Astrocyte of the cerebellum (primary cell): ENCODE data around the gene NEK6.
"Not testable (repeated sequence)": the region's sequence is repeated elsewhere in the genome, so short reads cannot be mapped to it uniquely, and the experiment has no call there.

Source experiments
- DNase-seq: peaks from one replicate; pipeline ENCODE4 v3.0.0-alpha.2; 2011; ENCODE audit warnings: low read depth
- H3K4me3 ChIP-seq: 2 replicates; pipeline ENCODE4 v1.5.1; 2011; ENCODE audit warnings: mild to moderate bottlenecking, low read depth, low read length, moderate library complexity
- in situ Hi-C: cut with HindIII; loops from 2 replicates; pipeline ENCODE4 v1.10.0; 2017; ENCODE audit warnings: low sequenced_read_pairs
- TF ChIP-seq, protein P1 (sequence below): IDR thresholded peaks from 2 replicates; pipeline ENCODE4 v1.5.1; 2012; ENCODE audit warnings: low read length, low read depth, moderate library complexity, mild to moderate bottlenecking; ENCODE audit errors: missing control alignments

Gene NEK6

DNA sequence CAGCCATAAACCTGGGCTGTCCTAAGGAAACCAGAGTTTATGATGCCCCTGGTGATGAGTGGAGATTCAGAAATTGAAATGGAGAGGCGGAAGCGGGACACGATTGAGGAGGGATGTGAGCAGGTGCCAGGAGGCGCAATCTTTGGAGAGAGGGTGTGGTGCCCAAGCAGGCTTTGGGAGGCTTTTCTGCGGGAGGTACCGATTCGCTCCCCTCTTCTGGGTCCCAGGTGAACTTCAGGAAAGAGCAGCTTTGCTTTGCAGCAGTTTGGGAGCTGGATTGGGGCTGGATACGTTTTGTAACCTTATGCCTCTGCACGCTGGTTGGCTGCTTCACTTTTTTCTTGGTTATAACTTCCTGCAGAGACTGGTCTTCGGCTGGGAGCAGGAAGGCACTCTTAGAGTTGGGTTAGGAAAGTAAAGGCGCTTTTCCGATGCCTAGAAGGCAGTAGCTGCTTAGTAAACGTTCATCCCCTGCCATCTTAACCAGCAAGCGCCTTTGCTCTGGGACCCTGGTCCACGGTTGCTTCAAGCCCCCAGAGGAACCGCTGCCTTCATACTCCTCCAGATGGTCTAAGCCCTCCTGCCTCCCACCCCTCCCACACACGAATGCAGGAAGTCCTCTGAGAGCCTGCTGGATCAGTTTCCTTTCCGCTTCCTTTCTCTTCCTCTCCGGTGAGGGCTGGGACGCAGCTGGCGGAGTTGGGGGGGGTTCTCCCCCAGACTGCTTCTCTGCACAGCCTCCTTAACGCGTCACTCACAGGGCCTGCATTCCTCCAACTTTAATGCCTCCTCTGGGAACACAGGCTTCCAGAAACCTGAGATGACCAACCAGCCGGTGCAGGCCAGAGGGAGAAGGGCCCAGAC is 15.2 kb upstream of the NEK6 start:
- no peak overlapping the region for H3K4me3 ChIP-seq
- no peak for DNase-seq
- in situ Hi-C loops = no loop called here
- TF ChIP-seq, protein P1, sequence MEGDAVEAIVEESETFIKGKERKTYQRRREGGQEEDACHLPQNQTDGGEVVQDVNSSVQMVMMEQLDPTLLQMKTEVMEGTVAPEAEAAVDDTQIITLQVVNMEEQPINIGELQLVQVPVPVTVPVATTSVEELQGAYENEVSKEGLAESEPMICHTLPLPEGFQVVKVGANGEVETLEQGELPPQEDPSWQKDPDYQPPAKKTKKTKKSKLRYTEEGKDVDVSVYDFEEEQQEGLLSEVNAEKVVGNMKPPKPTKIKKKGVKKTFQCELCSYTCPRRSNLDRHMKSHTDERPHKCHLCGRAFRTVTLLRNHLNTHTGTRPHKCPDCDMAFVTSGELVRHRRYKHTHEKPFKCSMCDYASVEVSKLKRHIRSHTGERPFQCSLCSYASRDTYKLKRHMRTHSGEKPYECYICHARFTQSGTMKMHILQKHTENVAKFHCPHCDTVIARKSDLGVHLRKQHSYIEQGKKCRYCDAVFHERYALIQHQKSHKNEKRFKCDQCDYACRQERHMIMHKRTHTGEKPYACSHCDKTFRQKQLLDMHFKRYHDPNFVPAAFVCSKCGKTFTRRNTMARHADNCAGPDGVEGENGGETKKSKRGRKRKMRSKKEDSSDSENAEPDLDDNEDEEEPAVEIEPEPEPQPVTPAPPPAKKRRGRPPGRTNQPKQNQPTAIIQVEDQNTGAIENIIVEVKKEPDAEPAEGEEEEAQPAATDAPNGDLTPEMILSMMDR = no peak

DNA sequence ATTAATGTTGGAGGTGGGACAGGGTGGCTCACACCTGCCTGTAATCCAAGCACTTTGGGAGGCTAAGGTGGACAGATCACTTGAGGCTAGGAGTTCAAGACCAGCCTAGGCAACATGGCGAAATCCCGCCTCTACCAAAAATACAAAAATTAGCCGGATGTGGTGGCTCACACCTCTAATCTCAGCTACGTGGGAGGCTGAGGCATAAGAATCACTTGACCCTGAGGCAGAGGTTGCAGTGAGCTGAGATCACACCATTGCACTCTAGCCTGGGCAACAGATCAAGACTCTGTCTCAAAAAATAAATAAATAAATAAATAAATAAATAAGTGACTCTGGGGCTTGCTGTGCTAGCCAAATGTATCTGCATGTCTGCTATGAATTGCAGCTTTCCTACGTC is 10.4 kb upstream of the NEK6 start:
- H3K4me3 ChIP-seq, in situ Hi-C loops, DNase-seq: not testable (repeated sequence)

DNA sequence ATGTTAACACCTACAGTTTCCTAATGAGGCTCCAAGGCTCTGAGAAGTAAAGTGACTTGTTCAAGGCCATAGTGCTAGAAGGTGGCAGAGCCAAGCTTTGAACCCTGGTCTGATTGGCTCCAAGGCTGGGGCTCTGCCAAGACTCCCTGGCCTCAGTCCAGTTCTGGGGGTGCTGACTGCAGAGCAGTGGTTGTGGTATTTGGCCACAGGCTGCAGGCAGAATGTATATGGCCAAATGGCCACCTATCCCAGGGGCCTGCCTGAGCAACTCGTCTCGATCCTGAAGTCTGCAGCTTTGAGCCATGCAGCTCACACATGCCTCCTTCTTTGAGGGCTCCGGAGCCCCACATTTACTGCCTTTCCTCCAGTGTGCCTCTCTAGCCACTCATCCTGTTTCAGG is 9.7 kb upstream of the NEK6 start:
- H3K4me3 ChIP-seq = no peak overlapping the region
- no peak for DNase-seq
- TF ChIP-seq, protein P1 = no peak
- in situ Hi-C loops = no loop called here

DNA sequence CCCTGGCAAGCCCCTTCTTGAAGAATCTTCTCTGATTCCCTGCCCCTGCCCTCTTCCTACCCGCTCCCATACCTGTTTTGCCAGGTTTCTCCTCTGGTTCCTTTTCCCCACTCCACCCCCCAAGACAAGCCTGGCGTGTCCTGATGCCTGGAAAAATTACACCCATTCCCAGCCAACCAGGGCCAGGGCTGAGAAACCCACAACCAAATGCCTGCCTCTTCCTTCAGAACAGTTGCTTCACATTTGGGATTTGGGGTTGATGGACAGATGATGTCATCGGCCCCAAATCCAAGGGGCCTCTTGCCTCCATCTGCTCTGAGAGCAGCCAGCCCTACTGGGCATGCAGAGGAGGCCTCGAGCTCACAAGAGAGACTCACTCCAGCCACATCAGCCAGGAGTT is 8.8 kb upstream of the NEK6 start:
- DNase-seq = no peak
- no peak overlapping the region for H3K4me3 ChIP-seq
- TF ChIP-seq, protein P1 = no peak
- in situ Hi-C loops = no loop called here

DNA sequence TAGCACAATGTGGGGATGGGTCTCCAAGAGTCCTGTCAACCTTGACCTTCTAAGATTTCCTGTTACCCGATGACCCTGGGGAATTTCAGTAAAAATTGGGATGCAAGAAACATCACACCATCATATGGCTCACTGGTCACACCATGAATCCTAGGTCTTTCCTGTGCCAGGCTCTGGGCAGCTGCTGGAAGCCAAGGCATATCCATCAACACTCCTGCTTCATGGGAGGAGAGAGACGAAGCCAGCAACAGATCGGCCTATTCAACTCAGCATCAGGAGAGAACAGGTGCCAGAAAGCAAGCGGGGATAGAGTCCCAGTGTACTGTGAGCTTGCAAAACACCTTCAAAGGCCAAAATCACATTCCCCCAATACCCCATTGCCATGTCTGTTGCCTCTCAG is 6.5 kb upstream of the NEK6 start:
- no peak overlapping the region for H3K4me3 ChIP-seq
- in situ Hi-C loops = no loop called here
- TF ChIP-seq, protein P1 = no peak
- DNase-seq = no peak

DNA sequence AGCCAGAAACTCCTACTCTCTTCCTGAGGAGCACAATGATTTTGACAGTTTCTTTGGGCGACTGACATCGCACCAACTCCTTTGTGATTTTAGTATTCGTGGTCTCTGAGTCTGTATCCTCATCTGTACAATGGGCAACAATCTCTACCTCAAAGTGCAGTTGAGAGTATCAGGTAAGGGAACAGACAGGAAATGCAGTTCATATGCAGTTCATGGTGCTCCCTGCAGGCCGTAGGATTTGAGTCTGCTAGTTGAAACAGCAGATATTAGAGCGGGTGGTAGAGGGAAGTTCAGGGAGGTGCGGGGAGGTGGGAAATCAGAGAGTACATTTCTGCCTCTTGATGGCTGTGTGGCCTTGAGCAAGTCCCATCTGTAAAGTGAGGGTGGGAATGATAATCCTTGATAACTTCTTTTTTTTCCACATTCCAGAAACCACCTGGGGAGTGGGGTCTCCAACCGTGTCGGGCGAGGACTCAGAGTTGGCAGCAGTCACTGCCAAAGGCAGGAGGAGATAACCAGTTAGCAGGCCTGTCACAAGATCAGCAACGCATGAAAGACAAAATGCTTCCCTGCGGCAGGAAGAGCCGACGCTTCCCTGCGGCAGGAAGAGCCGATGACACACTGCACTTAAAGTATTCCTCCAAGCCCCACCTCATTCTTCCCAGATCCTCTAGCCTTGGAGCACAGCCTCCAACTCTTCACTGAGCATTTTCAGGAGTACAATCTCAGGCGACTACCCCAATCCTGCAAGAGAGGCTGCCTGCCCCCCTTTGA is 6.0 kb upstream of the NEK6 start:
- DNase-seq = no peak
- TF ChIP-seq, protein P1 = no peak
- in situ Hi-C loops = no loop called here
- no peak overlapping the region for H3K4me3 ChIP-seq

DNA sequence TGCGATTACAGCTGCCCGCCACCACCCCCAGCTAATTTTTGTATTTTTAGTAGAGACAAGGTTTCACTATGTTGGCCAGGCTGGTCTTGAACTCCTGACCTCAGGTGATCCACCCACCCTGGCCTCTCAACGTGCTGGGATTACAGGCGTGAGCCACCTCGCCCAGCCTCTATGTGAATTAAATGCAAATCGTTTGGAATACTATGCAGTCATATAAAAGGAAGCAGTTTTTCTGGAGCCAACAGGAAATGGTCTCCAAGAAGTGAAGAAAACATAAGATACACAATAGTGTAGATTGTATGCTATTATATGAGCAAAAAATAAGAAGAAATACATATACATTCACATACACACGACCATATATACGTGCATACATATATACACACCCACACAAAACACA is 4.9 kb upstream of the NEK6 start:
- in situ Hi-C loops, DNase-seq, H3K4me3 ChIP-seq: not testable (repeated sequence)
